OCI-LY1 (cell line): Measurements from ENCODE around the gene NR4A3.

ENCODE experiments used
- EZH2 ChIP-seq: fragments of 200-600 bp; sonication (generic), shearing (Covaris generic); IDR thresholded peaks from 2 replicates; pipeline ENCODE4 v1.8.0; 2017; ENCODE audit warnings: borderline replicate concordance, mixed run types, mild to moderate bottlenecking, antibody characterized with exemption, low read length, moderate library complexity, mixed read lengths
- TF ChIP-seq, protein P1 (sequence below): fragments of 200-600 bp; sonication (generic), shearing (Covaris generic); IDR thresholded peaks from 2 replicates; pipeline ENCODE4 v1.5.1; 2017; ENCODE audit warnings: mild to moderate bottlenecking, antibody characterized with exemption, low read length, moderate library complexity, mixed read lengths

DNA sequence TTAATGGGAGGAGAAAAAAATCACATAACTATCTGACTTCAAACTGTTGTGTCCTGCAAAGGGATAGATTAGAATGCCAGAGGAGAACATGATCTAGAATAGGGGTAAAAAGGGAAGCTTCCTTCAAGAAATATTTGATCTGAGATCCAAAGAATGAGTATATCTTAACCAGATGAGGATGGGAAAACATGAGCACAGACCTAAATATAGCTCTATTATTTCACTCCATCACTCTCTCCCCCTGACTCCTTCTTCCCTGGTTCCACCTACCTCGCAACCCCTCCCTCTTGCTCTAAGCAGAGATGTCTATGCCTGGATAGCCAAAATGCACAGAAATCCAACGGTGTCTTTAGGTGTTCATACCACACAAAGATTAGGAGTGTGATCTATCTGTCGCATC, 36.4 kb downstream of the NR4A3 start:
- TF ChIP-seq, protein P1, sequence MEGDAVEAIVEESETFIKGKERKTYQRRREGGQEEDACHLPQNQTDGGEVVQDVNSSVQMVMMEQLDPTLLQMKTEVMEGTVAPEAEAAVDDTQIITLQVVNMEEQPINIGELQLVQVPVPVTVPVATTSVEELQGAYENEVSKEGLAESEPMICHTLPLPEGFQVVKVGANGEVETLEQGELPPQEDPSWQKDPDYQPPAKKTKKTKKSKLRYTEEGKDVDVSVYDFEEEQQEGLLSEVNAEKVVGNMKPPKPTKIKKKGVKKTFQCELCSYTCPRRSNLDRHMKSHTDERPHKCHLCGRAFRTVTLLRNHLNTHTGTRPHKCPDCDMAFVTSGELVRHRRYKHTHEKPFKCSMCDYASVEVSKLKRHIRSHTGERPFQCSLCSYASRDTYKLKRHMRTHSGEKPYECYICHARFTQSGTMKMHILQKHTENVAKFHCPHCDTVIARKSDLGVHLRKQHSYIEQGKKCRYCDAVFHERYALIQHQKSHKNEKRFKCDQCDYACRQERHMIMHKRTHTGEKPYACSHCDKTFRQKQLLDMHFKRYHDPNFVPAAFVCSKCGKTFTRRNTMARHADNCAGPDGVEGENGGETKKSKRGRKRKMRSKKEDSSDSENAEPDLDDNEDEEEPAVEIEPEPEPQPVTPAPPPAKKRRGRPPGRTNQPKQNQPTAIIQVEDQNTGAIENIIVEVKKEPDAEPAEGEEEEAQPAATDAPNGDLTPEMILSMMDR = no peak
- TF ChIP-seq EZH2 = no peak
